ENCODE results near the gene CNTRL. TPM values are rescaled to one million over a fixed set of nuclear protein-coding genes. Genes with fewer than 3 reads are reported as not detected.

Gene CNTRL
- total and polyA plus RNA-seq, 2 of the 8 experiments (the other 6 are each of a cell fraction or from before 2014, with no cell fraction given): 5.1 to 13.9 TPM

DNA sequence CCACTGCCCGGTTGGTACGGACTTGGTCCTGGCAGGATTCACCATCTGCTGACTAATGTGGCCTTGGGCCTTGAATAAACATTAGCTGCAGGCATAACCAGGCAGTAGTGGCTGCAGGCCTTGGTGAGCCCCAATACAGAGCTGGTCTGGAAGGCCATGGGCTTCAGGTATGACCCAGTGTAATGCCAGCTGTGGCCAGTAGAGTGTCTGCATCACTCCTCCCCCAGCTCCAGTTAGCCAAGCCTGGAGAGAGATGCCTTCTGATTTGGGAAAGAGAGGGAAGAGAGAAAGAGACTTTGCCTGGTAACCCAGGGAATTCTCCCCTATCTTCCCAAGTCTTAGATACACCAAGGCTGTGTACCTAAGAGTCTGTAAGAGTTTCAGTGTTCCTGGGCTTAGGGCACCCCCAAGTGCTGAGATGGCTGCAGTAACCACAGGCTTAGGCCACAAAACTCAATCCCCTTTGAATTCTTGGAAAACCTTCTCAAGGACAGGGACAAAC is 19.1 kb upstream of the CNTRL start (continued):
- TF ChIP-seq NRF1 (IDR thresholded peaks at IDR 0.05; ENCODE audit: low read depth, low read length) (no peak), CTBP2 (IDR thresholded peaks at IDR 0.05; ENCODE audit: borderline replicate concordance, insufficient read depth, insufficient read length, low read length) (no peak)
